ENCODE measurements around the gene SPEF1.
"Not testable (repeated sequence)": the region's sequence is repeated elsewhere in the genome, so short reads cannot be mapped to it uniquely, and the experiment has no call there.

The SPEF1 gene, protein sequence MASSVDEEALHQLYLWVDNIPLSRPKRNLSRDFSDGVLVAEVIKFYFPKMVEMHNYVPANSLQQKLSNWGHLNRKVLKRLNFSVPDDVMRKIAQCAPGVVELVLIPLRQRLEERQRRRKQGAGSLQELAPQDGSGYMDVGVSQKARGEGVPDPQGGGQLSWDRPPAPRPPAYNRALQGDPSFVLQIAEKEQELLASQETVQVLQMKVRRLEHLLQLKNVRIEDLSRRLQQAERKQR

DNA sequence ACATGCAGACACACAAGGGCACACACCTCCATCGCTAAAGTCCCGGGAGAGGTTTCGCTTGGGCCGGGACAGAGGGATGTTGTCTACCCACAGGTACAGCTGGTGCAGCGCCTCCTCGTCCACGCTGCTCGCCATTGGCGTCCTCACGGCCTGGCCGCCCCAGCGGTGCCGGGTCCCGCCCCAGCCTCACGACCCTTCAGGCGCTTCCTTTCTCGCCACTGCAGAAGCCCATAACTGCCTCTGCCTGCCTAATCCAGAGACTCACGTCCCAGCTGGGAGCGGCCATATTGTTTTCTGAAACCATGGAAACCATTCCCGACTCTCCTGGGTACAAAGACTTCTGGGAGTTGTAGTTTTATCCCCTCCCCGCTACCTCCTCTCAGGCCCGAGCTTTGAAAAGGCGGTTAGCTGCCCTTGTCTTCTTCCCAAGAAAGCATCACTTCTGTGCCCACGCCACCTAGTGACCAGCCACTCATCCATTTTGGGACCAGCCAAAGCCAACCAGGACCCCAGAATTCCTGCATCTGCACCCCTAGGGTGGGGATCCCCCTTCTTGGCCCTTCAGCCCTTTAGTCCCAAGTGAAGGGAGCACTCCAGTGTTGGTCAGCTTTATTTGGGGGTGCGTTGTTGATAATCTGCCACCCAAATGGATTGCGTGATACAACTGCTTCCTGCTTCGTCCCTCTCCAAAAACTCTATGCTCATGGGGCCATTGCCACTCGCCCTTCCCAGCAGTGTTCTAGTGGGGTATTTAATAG, at the start of gene SPEF1:
Gene SPEF1 (minus strand): TSS at position 296 of the 758 bp plus-strand sequence. CDS start 161 bp downstream, at position 135.
- peak; percentile 77 for DNase-seq

DNA sequence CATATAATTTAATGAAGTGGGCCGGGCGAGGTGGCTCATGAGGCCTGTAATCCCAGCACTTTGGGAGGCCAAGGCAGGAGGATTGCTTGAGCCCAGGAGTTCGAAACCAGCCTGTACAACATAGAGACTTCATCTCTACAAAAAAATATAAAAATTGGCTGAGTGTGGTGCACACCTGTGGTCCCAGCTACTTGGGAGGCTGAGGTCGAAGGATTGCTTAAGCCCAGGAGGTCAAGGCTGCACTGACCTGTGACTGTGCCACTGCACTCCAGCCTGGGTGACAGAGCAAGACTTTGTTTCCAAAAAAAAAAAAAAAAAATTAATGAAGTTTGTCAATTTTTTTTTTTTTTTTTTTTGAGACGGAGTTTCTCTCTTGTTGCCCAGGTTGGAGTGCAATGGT, 48.6 kb upstream of the SPEF1 start:
- not testable (repeated sequence) for DNase-seq

DNA sequence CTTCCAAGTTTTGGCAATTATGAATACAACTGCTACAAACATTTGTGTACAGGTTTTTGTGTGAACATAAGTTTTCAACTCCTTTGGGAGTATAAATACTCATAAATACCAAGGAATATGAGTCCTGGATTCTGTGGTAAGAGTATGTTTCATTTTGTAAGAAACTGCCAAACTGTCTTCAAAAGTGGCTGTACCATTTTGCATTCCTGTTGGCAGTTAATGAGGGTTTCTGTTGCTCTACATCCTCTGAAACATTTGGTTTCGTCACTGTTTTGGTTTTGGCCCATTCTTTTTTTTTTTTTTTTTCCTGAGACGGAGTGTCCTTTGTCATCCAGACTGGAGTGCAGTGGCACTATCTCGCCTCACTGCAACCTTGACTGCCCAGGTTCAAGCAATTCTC, 47.5 kb upstream of the SPEF1 start:
- no peak for DNase-seq

DNA sequence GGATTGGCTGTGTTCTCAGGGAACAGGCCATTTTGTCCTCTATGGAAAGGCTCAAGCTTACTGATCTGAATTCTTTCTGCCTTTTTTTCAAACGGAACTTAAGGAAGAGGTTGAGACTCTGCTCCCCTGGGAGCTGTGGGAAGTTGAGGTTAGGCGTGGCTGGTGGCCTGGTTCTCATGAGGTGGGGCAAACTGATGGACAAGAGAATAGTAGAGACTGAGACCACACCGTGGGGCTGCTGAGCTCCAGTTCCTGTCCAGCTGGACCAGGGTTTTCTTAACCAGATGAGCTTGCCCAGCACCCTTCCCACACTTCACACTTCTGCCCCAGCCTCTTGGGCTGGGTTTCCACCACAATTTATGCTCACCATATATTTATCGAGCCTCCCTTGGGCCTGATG, 45.2 kb upstream of the SPEF1 start:
- no peak for DNase-seq

DNA sequence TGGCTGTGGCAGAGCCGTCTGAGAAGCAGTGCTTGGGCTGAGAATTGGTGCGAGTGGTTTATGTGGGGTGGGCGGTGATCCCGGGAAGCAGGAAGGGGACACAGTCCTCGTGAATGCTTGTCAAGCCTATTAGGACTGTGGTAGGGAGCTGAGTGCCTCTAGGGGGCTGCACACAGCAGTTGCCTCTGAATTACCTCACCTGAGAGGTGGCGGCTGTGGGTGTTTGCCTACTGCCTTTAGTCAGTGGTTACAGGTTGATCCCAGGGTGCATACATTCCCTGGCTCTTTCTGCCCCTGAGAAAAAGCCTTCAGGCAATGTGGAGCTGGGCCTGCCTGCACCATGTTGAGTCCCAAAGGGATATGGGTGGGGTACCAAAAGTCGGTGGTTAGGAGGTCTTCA, 44.3 kb upstream of the SPEF1 start:
- no peak for DNase-seq

DNA sequence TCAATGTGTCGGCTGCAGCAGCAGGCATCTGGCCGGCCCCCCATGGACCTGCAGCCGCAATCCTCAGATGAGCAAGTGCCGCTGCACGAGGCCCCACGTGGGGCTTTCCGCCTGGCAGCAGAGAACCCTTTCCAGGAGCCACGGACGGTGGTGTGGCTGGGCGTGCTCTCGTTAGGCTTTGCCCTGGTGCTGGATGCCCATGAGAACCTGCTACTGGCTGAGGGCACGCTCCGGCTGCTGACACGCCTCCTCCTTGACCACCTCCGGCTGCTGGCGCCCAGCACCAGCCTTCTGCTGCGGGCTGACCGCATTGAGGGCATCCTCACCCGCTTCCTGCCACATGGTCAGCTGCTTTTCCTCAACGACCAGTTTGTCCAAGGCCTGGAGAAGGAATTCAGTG, 42.6 kb upstream of the SPEF1 start:
- no peak for DNase-seq

DNA sequence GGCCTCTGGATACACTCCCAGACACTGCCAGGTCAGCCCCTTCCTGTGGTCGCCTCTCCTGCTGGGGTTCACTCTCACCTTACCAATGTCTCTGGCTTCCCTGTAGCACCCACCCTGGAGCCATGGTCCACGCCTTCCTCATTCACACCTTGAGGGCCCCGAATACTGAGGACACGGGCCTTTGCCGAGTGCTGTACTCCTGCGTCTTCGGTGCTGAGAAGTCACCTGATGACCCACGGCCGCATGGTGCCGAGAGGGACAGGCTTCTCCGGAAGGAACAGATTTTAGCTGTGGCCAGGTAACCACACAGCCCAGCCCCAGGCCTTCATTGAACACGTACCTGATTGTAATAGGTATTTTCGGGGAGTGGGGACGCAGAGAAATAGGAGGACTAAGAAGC, 40.7 kb upstream of the SPEF1 start:
- no peak for DNase-seq

DNA sequence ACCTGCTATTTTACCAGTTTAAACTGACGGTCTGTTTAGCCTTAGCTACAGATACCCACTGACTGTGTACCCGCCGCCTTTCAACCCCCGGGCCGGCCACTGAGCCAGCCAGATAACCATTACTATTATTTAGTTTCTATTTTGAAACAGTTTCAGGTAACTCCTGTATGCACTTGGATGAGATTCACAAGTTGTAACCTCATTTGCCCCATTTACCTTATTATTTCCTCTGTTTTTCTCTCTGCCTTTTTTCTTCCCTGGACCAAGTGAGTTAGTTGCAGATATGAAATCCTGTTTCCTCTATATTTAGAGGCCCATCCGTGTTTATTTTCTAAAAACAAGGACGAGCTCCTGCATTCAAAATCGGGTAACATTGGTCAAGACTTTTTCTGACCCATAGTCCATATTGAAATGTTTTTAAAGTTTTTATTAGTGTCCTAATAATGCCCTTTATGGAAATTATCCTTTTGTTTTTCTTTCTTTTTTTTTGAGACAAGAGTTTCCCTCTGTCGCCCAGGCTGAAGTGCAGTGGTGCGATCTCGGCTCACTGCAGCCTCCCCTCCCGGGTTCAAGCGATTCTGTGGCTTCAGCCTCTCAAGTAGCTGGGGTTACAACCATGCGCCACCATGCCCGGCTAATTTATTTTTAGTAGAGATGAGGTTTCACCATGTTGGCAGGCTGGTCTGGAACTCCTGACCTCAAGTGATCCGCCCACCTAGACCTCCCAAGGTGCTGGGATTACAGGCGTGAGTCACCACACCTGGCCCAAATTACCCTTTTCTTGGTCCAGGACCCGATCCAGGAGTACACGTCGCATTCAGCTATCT, 39.9 kb upstream of the SPEF1 start:
- no peak for DNase-seq

DNA sequence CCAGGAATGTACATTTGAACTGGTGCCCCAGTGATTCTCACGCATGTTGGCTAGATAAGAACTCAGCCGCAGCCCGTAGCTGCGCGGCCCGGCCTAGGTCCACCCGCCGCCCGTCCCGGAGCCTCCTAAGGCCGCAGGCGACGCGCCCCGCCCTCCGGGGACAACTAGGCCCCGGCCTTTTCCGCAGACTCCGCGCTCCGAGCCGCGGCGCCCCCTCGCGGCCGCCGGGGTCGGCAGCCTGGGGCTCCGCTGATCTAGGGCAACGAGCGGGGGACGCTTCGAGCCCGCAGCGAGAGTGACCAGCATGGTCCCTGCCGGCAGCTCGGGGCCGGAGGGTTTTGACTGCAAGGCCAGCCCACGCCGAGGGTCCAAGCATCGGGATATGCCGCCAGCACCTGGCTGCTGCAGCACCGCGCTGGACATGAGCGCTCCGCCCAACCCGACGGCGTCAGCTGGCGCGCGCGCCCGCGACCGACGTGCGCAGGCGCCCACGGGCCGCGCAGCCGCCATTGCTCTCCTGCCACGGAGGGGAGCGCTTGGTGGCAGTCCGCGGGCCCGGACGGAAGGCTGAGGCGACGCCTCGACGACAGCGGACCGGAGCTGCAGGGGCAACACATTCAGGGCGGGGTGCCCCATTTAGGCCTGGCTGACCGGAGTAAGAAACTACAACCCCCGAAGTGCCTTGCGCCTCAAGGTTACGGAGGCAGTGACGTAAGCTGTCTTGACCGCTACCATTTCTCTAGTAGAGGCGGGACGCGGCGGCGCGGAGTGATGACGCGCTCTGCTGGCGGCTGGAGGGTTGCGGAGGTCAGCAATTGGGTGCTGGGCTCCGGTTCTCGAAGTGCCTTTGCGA, 39.0 kb upstream of the SPEF1 start, which contains the start of gene AP5S1:
Gene AP5S1 (plus strand): TSS at position 500 of the 853 bp plus-strand sequence. CDS start 1,571 bp downstream, outside the sequence.
- peak; percentile 97 for DNase-seq

DNA sequence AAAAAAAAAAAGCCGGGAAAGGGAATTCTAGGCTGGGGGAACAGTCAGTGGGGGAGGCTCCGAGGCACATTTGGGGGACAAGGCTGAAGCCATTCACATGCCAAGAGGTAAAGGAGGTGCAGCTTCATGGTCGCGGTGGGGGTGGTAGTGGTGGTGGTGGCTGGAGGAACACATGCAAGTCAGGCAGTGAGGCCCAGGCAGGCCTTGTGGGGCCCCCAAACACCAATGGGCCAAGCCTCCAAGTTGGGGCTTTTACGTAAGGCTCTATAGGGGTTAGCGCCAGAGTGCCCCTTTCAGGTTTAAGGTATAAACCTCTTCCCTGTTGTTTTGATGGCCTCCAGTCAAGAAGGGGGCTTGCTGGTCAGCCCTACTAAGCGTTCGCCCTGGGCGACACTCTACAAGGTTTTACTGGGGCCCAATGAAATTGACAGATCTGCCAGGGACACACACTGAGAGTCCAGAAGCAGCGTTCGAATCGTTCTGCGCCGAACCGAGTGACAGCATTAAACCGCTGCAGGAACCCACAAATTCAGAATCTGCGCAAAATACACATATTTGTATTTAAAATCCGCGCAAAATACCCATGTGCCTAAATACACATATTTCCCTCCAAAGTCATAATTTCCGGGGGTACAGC, 38.3 kb upstream of the SPEF1 start:
- DNase-seq: no peak

DNA sequence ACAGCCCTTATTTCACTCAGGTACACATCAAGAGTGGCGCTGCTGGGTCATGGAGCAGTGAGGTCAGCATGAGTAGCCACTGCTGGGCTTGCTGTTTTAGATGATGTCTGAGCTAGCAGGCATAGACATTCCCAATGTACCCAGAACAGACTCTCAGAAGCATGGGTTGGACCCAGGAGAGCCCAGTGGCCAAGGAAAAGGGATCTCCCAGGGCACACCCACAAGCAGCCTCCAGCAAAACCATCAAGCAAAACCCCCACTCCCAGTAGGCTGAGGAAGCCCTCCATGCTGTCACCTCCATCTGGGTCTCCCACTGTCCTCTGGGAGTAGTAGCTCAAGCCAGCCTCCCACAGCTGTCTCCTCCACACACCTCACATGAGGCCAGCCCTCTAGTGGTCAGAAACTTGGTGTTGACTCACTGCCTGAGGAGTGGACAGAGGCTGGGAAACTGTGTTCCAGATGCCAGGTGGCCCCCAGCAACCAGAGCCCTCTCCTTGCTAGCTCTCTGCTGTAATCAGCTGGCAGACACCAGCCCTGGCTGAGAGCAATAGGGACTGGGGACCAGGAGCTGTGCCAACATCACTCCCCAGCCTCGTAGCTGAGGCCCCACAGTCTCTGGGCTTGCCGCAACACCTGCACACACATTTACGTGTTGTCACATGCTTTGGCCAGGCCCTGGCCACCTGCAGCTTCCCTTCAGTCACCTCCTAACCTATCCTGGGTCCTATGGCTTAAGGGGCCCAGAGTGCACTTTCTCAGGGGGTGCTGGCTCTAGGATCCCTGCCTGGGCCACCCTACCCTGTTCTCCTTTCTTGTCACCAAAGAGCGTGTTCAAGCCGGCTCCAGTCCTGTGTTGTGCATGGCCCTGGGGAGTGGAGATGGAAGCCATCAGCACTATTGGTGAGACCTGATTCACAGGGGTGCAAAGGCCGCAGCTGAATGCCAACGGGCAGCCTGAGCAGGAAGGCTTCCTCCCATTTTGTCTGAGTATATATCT, 37.2 kb upstream of the SPEF1 start:
- peak; percentile 55 for DNase-seq

DNA sequence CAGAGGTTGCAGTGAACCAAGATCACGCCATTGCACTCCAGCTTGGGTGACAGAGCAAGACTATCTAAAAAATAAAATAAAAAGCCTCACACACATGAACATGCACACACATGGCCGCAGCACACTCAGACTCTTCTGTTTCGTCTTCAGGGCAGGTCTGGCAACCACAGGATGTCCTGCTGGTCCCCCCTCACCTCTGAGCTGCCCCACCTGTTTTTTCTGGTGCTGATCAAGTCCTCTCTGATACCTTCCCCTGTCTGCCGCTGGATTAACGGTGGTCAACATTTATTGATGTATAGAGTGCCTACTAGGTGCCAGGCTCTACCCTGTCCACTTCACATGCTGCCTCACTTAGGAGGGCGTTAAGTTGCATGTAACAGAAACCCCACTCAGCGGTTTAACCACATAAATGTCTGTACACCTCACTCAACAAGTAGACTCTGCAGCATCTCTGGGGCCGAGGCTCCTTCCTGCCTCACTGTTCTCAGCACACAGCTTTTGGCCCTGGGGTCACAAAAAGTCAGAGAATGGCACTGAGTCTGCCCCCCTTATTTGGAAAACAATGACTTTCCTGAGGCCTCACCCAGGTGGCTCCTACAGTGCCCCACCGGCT, 34.6 kb upstream of the SPEF1 start:
- peak; percentile 62 for DNase-seq

DNA sequence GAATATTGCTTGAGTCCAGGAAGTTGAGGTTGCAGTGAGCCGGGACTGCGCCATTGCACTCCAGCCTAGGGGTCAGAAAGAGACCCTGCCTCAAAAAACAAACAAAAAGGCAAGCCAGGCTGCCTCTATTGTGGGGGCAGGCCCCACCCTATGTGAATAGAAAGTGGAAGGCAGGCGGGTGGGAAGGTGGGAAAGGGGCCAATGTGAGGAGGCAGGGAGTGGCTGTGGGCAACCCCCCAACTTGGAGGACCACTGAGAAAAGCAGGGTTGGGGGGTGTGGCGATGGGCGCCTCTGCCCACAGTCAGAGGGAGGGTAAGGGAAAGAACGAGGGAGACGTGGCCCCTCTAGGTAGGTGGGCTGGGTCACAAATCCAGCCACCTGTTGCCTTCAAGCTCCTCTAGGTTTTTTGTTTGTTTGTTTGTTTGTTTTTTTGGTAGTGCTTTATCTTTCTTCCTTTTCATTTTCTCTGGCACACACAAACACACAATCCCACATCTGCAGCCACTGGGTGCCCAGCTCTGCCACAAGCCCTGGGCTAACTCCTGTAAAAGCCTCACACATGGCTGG, 33.8 kb upstream of the SPEF1 start:
- no peak for DNase-seq

DNA sequence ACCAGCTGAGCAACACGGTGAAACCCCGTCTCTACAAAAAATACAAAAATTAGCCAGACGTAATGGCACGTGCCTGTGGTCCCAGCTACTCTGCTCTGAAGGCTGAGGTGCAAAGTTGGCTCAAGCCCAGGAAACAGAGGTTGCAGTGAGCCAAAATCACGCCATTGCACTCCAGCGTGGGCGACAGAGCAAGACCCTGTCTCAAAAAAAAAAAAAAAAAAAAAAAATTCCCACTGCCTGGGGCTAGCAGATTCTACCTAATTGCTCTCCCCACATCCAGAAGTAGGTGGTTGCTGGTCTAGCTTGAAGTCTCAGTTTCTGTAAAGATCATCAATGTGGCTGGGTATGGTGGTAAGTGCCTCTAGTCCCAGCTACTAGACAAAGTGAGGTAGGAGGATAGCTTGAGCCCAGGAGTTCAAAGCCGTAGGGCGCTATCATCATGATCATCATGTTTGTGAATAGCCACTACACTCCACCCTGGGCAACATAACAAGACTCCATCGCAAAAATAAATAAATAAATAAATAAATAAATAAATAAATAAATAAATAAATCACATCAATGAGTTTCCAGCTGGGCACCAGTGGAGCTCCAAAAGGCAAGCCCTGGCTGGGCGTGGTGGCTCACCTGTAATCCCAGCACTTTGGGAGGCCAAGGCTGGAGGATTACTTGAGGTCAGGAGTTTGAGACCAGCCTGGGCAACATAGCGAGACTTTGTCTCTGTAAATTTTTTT, 32.8 kb upstream of the SPEF1 start:
- no peak for DNase-seq

DNA sequence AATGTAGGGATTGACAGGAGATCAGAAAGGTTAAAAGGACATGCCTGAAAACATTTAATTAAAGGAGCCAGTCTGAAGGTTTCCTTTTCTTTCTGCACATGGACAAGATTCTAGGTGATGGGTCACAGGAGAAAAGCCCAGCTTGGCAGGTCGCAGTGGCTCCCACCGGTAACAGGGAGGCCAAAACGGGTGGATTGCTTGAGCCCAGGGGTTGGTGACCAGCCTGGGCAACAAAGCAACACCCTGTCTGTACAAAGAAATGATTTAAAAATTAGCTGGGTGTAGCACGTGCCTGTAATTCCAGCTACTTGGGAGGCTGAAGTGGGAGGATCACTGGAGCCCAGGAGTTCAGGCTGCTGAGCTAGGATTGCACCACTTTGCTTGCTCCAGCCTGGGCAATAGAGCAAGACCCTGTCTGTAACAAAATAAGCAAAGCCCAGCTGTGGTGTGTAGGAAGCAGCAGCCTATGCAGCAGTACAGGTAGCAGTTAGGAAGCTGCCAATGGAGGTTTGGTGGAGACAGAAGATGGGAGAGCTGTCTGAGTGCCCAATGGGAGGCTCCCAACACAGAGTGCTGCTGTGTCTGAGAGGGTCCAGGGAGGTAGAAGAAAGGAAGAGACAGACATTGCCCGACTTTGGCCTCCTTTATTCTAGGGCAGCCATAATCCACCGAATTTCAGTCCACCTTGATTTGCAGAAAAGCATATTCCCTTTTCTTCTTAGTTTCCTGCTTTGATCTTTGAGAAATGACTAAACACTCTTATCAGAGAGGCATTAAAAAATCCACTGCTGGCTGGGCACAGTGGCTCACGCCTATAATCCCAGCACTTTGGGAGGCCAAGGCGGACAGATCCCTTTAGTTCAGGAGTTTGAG, 32.0 kb upstream of the SPEF1 start:
- no peak for DNase-seq

DNA sequence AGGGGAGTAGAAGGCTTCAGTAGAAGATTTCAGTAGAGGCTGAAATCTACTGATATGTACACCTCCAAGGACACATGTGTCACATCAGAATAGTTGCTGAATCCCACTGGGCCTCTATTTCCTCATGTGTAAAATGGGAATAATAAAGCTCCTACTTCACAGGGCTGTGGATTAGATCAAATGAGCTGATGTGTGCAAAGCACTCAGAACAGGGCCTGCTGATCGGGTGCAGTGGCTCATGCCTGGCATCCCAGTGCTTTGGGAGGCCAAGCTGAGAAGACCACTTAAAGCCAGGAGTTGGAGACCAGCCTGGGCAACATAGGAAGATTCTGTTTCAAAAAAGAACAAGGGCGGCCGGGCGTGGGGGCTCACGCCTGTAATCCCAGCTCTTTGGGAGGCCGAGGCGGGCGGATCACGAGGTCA, 31.0 kb upstream of the SPEF1 start:
- DNase-seq: no peak

DNA sequence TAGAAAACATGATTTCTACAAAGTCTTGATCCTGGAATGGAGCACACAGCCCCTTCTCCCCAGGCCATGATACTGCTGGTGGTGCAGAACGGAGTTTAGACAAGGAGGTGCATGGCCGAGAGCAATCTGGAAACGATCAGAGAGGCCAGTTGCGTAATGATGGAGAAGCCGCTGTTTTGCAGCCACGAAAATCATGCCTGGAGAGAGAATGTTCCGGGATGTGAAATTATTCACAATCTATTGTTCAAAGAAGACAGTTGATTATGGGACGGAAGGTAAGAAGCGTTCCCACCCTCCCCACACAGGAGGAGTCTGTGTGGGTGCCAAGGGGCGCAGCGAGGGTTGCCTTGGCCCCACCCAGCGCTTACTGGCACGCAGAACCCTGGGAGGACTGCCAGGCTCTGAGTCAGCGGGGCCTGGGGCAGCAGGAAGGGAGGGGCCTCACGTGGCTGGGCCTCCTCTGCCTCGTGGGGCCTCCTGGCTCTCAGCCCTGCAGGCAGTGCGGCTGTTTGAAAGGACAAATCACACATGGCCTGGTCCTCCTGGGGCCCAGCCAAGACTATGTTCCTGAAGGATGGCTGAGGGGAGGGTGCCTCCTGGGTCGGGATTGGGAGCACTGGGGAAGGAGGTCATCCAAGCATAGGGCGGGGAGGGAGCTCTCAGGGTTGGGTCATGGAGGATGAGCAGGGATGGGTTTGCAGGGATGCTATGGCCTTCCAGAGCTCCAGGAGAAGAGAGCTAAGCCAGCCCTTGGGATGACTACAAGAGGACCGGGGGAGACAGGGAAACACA, 30.4 kb upstream of the SPEF1 start:
- peak; percentile 97 for DNase-seq
